H1 (cell line): ENCODE measurements around the gene MEI1. TPM values are rescaled to one million over a fixed set of nuclear protein-coding genes. Genes with fewer than 3 reads are reported as not detected.

Experiments
- CTCF ChIA-PET: fragments of 300-600 bp; sonication (Branson Sonifier 250); formaldehyde crosslinking; loops from one replicate; lab custom pipeline; 2021; ENCODE audit not compliant: partially characterized antibody; lab: Charles Lee
- POLR2A ChIA-PET: fragments of 300-600 bp; sonication (Branson Sonifier 250); formaldehyde crosslinking; loops from one replicate; lab custom pipeline; 2021; ENCODE audit warnings: inconsistent platforms; ENCODE audit not compliant: partially characterized antibody; lab: Charles Lee
- DNase-seq, 2 experiments: peaks; one replicate each; pipeline versions ENCODE4 v3.0.0 to v3.0.0-alpha.2; 2010 to 2022; ENCODE audit warnings: low spot score in 2 of 2, low read depth in 1 of 2, mixed read lengths in 1 of 2
- FAIRE-seq: peaks from 2 replicates; lab custom pipeline; 2011; peaks lifted over from hg19 to GRCh38; lab: Jason Lieb, UNC
- H2AFZ ChIP-seq: 2 replicates; pipeline ENCODE4 v1.8.1; 2012; ENCODE audit warnings: low read length, inconsistent platforms
- H2AK5ac ChIP-seq: 2 replicates; pipeline ENCODE4 v1.6.1; 2013; ENCODE audit warnings: low read depth, low read length
- H2BK120ac ChIP-seq: replicated peaks from 2 replicates; pipeline ENCODE3; 2013; ENCODE audit warnings: low read depth, low read length, inconsistent platforms
- H2BK12ac ChIP-seq: 2 replicates; pipeline ENCODE4 v1.6.1; 2013; ENCODE audit warnings: low read depth, low read length
- H2BK15ac ChIP-seq: 2 replicates; pipeline ENCODE4 v1.6.1; 2013; ENCODE audit warnings: low read length
- H2BK20ac ChIP-seq: 2 replicates; pipeline ENCODE4 v1.6.1; 2013; ENCODE audit warnings: low read length
- H2BK5ac ChIP-seq: 2 replicates; pipeline ENCODE4 v1.6.1; 2013; ENCODE audit warnings: low read depth, low read length
- H3K14ac ChIP-seq: 2 replicates; pipeline ENCODE4 v1.6.1; 2013; ENCODE audit warnings: inconsistent platforms; ENCODE audit not compliant: insufficient read length
- H3K18ac ChIP-seq: 2 replicates; pipeline ENCODE4 v1.6.1; 2013; ENCODE audit warnings: low read length; ENCODE audit errors: extremely low read depth
- H3K23ac ChIP-seq: 2 replicates; pipeline ENCODE4 v1.6.1; 2013; ENCODE audit warnings: inconsistent platforms; ENCODE audit not compliant: insufficient read length
- H3K23me2 ChIP-seq: 2 replicates; pipeline ENCODE4 v1.6.1; 2013; ENCODE audit warnings: low read depth, low read length
- H3K27ac ChIP-seq: 2 replicates; pipeline ENCODE4 v1.6.1; 2011; ENCODE audit warnings: low read depth, low read length, inconsistent platforms
- H3K27me3 ChIP-seq, 4 experiments: replicated peaks in 1 of 4; 1 replicate in 1 of 4; 2 replicates in 3 of 4; pipeline versions ENCODE4 v1.6.1 to v1.8.1; 2011 to 2013; ENCODE audit warnings: low read length in 3 of 4, mild to moderate bottlenecking in 3 of 4, inconsistent platforms in 2 of 4, mixed read lengths in 2 of 4, moderate library complexity in 1 of 4; ENCODE audit not compliant: control insufficient read depth in 3 of 4, insufficient read depth in 3 of 4; ENCODE audit errors: extremely low read depth in 1 of 4
- H3K36me3 ChIP-seq, 4 experiments: 2 replicates each; pipeline versions ENCODE4 v1.6.1 to v1.8.1; 2011 to 2013; ENCODE audit warnings: mild to moderate bottlenecking in 4 of 4, low read length in 3 of 4, moderate library complexity in 2 of 4, control low read depth in 1 of 4, inconsistent platforms in 1 of 4; ENCODE audit not compliant: insufficient read depth in 4 of 4, control insufficient read depth in 2 of 4
- H3K4ac ChIP-seq: replicated peaks from 2 replicates; pipeline ENCODE3; 2013; ENCODE audit warnings: low read length, low read depth, mixed read lengths, inconsistent platforms; ENCODE audit not compliant: insufficient read length
- H3K4me1 ChIP-seq, 4 experiments: replicated peaks in 1 of 4; 1 replicate in 1 of 4; 2 replicates in 3 of 4; pipeline versions ENCODE4 v1.6.1 to v1.8.1; 2011 to 2013; ENCODE audit warnings: low read length in 3 of 4, inconsistent platforms in 2 of 4, mixed read lengths in 1 of 4; ENCODE audit not compliant: insufficient read depth in 4 of 4, control insufficient read depth in 3 of 4
- H3K4me2 ChIP-seq, 2 experiments: 2 replicates each; pipeline versions ENCODE4 v1.6.1 to v1.8.1; 2011 to 2013; ENCODE audit warnings: low read depth in 2 of 2, low read length in 2 of 2, control low read depth in 1 of 2, inconsistent platforms in 1 of 2, mild to moderate bottlenecking in 1 of 2; ENCODE audit not compliant: insufficient read depth in 1 of 2
- H3K4me3 ChIP-seq, 4 experiments: fragments of 200-600, 300-600 bp in 1 of 4; sonication (generic), shearing (Covaris generic), sonication (Bioruptor Twin) in 1 of 4; 2 replicates each; pipeline versions ENCODE4 v1.5.1 to v1.8.1; 2011 to 2016; ENCODE audit warnings: low read length in 4 of 4, low read depth in 3 of 4, control low read depth in 2 of 4, inconsistent platforms in 2 of 4, mild to moderate bottlenecking in 2 of 4, mixed read lengths in 1 of 4, moderate library complexity in 1 of 4; ENCODE audit not compliant: insufficient read depth in 2 of 4; ENCODE audit errors: extremely low read depth in 1 of 4
- H3K56ac ChIP-seq: replicated peaks from 2 replicates; pipeline ENCODE3; 2013; ENCODE audit warnings: low read depth, mild to moderate bottlenecking, mixed read lengths, low read length, inconsistent platforms; ENCODE audit not compliant: insufficient read length
- H3K79me1 ChIP-seq: 2 replicates; pipeline ENCODE4 v1.6.1; 2013; ENCODE audit warnings: low read depth, low read length, control low read depth
- H3K79me2 ChIP-seq, 2 experiments: 2 replicates each; pipeline versions ENCODE4 v1.6.1 to v1.8.1; 2012 to 2013; ENCODE audit warnings: low read length in 2 of 2, mild to moderate bottlenecking in 2 of 2, inconsistent platforms in 1 of 2; ENCODE audit not compliant: insufficient read depth in 2 of 2, control insufficient read depth in 1 of 2
- H3K9ac ChIP-seq, 4 experiments: replicated peaks in 1 of 4; 1 replicate in 1 of 4; 2 replicates in 3 of 4; pipeline versions ENCODE4 v1.6.1 to v1.8.1; 2011 to 2013; ENCODE audit warnings: low read depth in 3 of 4, low read length in 3 of 4, control low read depth in 2 of 4, mild to moderate bottlenecking in 2 of 4, moderate library complexity in 2 of 4, inconsistent platforms in 1 of 4; ENCODE audit errors: extremely low read depth in 1 of 4
- H3K9me3 ChIP-seq, 2 experiments: 2 replicates each; pipeline versions ENCODE4 v1.6.1 to v1.8.1; 2012 to 2013; ENCODE audit warnings: mild to moderate bottlenecking in 2 of 2, moderate library complexity in 2 of 2, control low read depth in 1 of 2, inconsistent platforms in 1 of 2, low read depth in 1 of 2, low read length in 1 of 2, mixed read lengths in 1 of 2; ENCODE audit not compliant: insufficient read depth in 2 of 2
- H4K20me1 ChIP-seq, 2 experiments: replicated peaks in 1 of 2; 2 replicates each; pipeline versions ENCODE3 to v1.8.1; 2011 to 2013; ENCODE audit warnings: inconsistent platforms in 2 of 2, low read length in 2 of 2, mild to moderate bottlenecking in 1 of 2; ENCODE audit not compliant: insufficient read depth in 2 of 2, control insufficient read depth in 1 of 2
- H4K5ac ChIP-seq: 2 replicates; pipeline ENCODE4 v1.6.1; 2013; ENCODE audit warnings: low read length, low read depth, mixed read lengths, inconsistent platforms; ENCODE audit not compliant: insufficient read length
- H4K8ac ChIP-seq: 2 replicates; pipeline ENCODE4 v1.8.0; 2013; ENCODE audit warnings: mild to moderate bottlenecking, moderate library complexity, low read length, inconsistent platforms; ENCODE audit not compliant: insufficient read depth; ENCODE audit errors: extremely low read depth
- H4K91ac ChIP-seq: replicated peaks from 2 replicates; pipeline ENCODE3; 2013; ENCODE audit warnings: low read length, mixed read lengths, inconsistent platforms; ENCODE audit not compliant: insufficient read length
- CBX8 ChIP-seq: fragments of 300-800, 300-1000 bp; sonication (generic); IDR thresholded peaks from 2 replicates; pipeline ENCODE4 v1.7.1; 2016; ENCODE audit warnings: low read depth, low read length, borderline replicate concordance
- CHD1 ChIP-seq: IDR thresholded peaks from 2 replicates; pipeline ENCODE4 v1.6.1; 2012; ENCODE audit warnings: low read depth, low read length, improper control_type of control experiment
- JUND ChIP-seq: IDR thresholded peaks from 2 replicates; pipeline ENCODE4 v1.6.1; 2011; ENCODE audit warnings: mild to moderate bottlenecking, improper control_type of control experiment, low read length
- WGBS, 2 experiments: shearing (Covaris generic) in 1 of 2; methylation state at CpG; one replicate each; pipeline versions ENCODE4 v1.1.6 to v1.1.7; 2013 to 2015; ENCODE audit warnings: low lambda C conversion rate in 2 of 2, mixed read lengths in 2 of 2, inconsistent platforms in 1 of 2, low coverage in 1 of 2, missing lambda C conversion rate in 1 of 2; ENCODE audit not compliant: insufficient replicate concordance in 2 of 2, insufficient coverage in 1 of 2, insufficient read length in 1 of 2; ENCODE audit errors: extremely low coverage in 1 of 2, missing lambda C conversion rate in 1 of 2; 5-methylcytosine and 5-hydroxymethylcytosine counted together
- polyA plus RNA-seq, 7 experiments: library from polyadenylated mRNA; depleted of rRNA in 3 of 7; stranded (reverse) in 5 of 7; unstranded in 2 of 7; fragments of >200 nt in 5 of 7; fragments of 200-250 nt in 2 of 7; gene quantifications; 1 replicate in 5 of 7; 2 replicates in 1 of 7; 4 replicates in 1 of 7; pipeline versions ENCODE4 v1.2.1 to v1.2.3, GENCODE V29; 2011 to 2013; ENCODE audit warnings: missing spikeins in 2 of 7, mixed read lengths in 2 of 7
- total RNA-seq: library from RNA; stranded (reverse); fragmentation: NEBNext Ultra II Directional; extraction: Animal tissue kit (Norgen Biotek cat#: 25700); gene quantifications from 2 replicates; pipeline ENCODE4 v1.2.1, GENCODE V29; 2021

Gene MEI1
- total and polyA plus RNA-seq, 2 of the 8 experiments (the other 6 are each of a cell fraction or from before 2014, with no cell fraction given) = 0.27 to 0.54 TPM

DNA sequence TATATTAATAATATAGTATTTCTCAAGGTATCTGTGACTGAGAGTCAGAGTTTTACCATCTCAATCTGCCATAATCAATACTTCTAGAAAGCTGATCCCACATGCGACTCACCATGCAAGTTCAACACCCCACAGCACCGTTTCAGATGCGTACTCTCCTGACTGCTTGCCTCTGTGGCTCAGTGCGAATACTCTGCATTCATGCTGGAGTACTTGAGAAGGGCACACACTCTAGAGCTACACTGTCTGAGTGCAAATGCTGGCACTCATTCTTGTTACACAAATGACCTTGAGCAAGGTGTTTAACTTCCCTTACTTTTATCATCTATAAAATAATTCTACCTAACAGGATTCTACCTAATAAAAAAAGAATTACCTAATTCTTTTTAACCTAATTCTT lies 23.2 kb upstream of the MEI1 start:
- no peak overlapping the region for H2BK12ac ChIP-seq
- H2AK5ac ChIP-seq = no peak overlapping the region
- no peaks in the 10 kb centered on the region for H3K9me3 ChIP-seq
- no peak overlapping the region for H4K91ac ChIP-seq
- no peak overlapping the region for H2BK15ac ChIP-seq
- no peak overlapping the region for H2BK20ac ChIP-seq
- no peak overlapping the region for H4K8ac ChIP-seq
- H3K27ac ChIP-seq = no peak overlapping the region
- H3K4me1 ChIP-seq = no peaks in the 10 kb centered on the region
- FAIRE-seq (no peak), DNase-seq (no peak)
- H4K20me1 ChIP-seq = peaks cover 6 to 15% of the 10 kb centered on the region in 2 experiments
- no peak overlapping the region for H3K18ac ChIP-seq
- no peak overlapping the region for H3K56ac ChIP-seq
- H3K79me1 ChIP-seq = peaks cover 14% of the 10 kb centered on the region
- H3K27me3 ChIP-seq = no peaks in the 10 kb centered on the region
- H3K79me2 ChIP-seq = peaks cover 7 to 36% of the 10 kb centered on the region in 2 experiments
- H4K5ac ChIP-seq = no peak overlapping the region
- no peak overlapping the region for H3K14ac ChIP-seq
- ChIA-PET POLR2A (no interaction called here), CTCF (interaction anchor here (0.6 kb wide), 1 partner anchor 101 kb away, joined by 3 read pairs; no protein-coding TSS in a partner anchor)
- H3K4me2 ChIP-seq = no peak overlapping the region
- no peak overlapping the region for H2AFZ ChIP-seq
- WGBS, 2 experiments = 95% methylated on average over 4 of the region's 4 CpGs; no CpG with 5 or more reads in 1 of the 2 experiments
- H2BK120ac ChIP-seq = no peak overlapping the region
- TF ChIP-seq JUND (no peak), CHD1 (no peak), CBX8 (no peak)
- H3K4me3 ChIP-seq = no peak overlapping the region
- H3K23ac ChIP-seq = no peak overlapping the region
- H3K23me2 ChIP-seq = no peaks in the 10 kb centered on the region
- peaks cover 6 to 48% (median 27%) of the 10 kb centered on the region in 4 experiments; a peak in 7 of 8 replicates for H3K36me3 ChIP-seq
- no peak overlapping the region for H2BK5ac ChIP-seq
- no peak overlapping the region for H3K9ac ChIP-seq
- H3K4ac ChIP-seq = no peak overlapping the region
